Neural cell (in vitro differentiated cells): ENCODE measurements around the gene PADI2.

Experiments used
- CTCF ChIP-seq: fragments of 450-650 bp; IDR thresholded peaks from 2 replicates; pipeline ENCODE4 v1.5.1; 2014; ENCODE audit warnings: antibody characterized with exemption, mild to moderate bottlenecking, moderate library complexity; ENCODE audit not compliant: poor library complexity, severe bottlenecking
- EP300 ChIP-seq: fragments of 450-650 bp; conservative IDR thresholded peaks from 2 replicates; pipeline ENCODE4 v1.6.1; 2014; ENCODE audit warnings: antibody characterized with exemption, mild to moderate bottlenecking, moderate library complexity; ENCODE audit not compliant: poor library complexity, severe bottlenecking
- EZH2 ChIP-seq: fragments of 200-600, 300-800 bp; shearing (Covaris generic), sonication (generic); IDR thresholded peaks from 2 replicates; pipeline ENCODE4 v1.6.1; 2014; ENCODE audit warnings: antibody characterized with exemption, low read length, borderline replicate concordance, mild to moderate bottlenecking; ENCODE audit not compliant: insufficient read depth, poor library complexity, severe bottlenecking
- MXI1 ChIP-seq: fragments of 450-650 bp; conservative IDR thresholded peaks from 2 replicates; pipeline ENCODE4 v1.6.1; 2014; ENCODE audit warnings: antibody characterized with exemption, mild to moderate bottlenecking; ENCODE audit not compliant: poor library complexity, severe bottlenecking
- POLR2AphosphoS5 ChIP-seq: IDR thresholded peaks from 2 replicates; pipeline ENCODE4 v1.6.1; 2012
- RAD21 ChIP-seq: fragments of 450-650 bp; conservative IDR thresholded peaks from 2 replicates; pipeline ENCODE4 v1.6.1; 2014; ENCODE audit warnings: antibody characterized with exemption, mild to moderate bottlenecking, moderate library complexity
- SMC3 ChIP-seq: fragments of 450-650 bp; conservative IDR thresholded peaks from 2 replicates; pipeline ENCODE4 v1.6.1; 2014; ENCODE audit warnings: antibody characterized with exemption, mild to moderate bottlenecking, moderate library complexity; ENCODE audit not compliant: poor library complexity
- TAF1 ChIP-seq: IDR thresholded peaks from 2 replicates; pipeline ENCODE4 v1.6.1; 2012; ENCODE audit warnings: low read depth
- TF ChIP-seq, protein P1 (sequence below): IDR thresholded peaks from 2 replicates; pipeline ENCODE4 v1.6.1; 2012; ENCODE audit warnings: borderline replicate concordance

DNA sequence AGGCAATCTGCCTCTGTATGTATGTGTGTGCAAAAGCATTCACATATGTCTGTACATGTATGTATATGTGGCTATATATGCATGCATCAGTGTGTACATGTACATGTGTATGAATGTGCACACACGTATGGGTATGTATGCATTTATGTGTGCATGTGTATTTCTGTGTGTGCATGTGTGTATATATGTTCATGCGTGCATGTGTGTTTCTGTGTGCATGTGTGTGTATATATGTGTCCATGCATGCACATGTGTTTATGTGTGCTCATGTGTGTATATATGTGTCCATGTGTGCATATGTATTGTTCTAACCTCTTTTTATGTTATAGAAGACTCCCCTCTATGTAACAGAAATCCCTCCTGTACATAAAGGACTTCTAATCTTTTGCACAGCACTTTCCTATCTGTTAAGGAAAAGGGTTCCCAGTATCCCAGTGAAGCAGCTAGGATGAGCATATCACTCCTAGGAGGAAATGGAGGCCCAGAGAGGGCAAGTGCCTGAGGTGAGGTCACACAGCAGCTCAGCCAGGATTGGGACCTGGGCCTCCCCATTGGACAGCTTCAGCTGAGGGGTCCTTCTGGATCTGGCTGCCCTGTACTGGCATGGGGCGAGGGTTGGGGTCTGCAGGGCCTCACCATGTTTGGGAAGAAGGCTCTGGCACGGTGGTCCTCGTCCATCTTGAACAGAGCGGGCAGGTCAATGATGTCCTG lies 49.6 kb downstream of the PADI2 start:
- TF ChIP-seq EP300, result no peak
- TF ChIP-seq CTCF, result no peak
- no peak for TF ChIP-seq POLR2AphosphoS5
- TF ChIP-seq SMC3, result no peak
- no peak for TF ChIP-seq EZH2
- TF ChIP-seq, protein P1, sequence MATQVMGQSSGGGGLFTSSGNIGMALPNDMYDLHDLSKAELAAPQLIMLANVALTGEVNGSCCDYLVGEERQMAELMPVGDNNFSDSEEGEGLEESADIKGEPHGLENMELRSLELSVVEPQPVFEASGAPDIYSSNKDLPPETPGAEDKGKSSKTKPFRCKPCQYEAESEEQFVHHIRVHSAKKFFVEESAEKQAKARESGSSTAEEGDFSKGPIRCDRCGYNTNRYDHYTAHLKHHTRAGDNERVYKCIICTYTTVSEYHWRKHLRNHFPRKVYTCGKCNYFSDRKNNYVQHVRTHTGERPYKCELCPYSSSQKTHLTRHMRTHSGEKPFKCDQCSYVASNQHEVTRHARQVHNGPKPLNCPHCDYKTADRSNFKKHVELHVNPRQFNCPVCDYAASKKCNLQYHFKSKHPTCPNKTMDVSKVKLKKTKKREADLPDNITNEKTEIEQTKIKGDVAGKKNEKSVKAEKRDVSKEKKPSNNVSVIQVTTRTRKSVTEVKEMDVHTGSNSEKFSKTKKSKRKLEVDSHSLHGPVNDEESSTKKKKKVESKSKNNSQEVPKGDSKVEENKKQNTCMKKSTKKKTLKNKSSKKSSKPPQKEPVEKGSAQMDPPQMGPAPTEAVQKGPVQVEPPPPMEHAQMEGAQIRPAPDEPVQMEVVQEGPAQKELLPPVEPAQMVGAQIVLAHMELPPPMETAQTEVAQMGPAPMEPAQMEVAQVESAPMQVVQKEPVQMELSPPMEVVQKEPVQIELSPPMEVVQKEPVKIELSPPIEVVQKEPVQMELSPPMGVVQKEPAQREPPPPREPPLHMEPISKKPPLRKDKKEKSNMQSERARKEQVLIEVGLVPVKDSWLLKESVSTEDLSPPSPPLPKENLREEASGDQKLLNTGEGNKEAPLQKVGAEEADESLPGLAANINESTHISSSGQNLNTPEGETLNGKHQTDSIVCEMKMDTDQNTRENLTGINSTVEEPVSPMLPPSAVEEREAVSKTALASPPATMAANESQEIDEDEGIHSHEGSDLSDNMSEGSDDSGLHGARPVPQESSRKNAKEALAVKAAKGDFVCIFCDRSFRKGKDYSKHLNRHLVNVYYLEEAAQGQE, result no peak
- TF ChIP-seq TAF1, result no peak
- no peak for TF ChIP-seq RAD21
- TF ChIP-seq MXI1, result no peak
